ENCODE data around the gene LHFPL2.
A peak's percentile ranks its signal among the peaks of the same experiment; 100 is the strongest.

LHFPL2 gene

DNA sequence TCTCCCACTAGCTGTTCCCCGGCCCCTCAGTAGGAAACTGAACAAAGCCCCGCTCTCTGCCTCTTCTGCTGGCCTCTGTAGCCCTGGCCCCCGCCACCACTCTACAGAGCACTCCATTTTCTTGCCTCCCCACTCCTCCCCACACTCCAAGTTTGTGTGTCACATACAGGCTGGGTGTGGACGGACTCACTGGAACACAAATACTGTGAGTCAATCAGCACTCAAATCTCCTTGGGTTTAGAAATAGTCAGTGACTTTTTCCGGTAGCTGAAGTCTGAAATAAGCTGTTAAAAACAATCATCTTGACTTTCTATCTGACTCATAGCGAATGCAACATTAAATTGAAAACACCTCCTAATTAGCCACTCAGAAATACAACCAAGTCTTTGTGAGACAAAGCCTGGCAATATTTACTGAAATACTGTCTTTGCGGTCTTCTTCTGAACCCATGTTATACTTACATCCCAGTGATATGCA lies 122.5 kb downstream of the LHFPL2 start:
- DNase-seq, result no peak

DNA sequence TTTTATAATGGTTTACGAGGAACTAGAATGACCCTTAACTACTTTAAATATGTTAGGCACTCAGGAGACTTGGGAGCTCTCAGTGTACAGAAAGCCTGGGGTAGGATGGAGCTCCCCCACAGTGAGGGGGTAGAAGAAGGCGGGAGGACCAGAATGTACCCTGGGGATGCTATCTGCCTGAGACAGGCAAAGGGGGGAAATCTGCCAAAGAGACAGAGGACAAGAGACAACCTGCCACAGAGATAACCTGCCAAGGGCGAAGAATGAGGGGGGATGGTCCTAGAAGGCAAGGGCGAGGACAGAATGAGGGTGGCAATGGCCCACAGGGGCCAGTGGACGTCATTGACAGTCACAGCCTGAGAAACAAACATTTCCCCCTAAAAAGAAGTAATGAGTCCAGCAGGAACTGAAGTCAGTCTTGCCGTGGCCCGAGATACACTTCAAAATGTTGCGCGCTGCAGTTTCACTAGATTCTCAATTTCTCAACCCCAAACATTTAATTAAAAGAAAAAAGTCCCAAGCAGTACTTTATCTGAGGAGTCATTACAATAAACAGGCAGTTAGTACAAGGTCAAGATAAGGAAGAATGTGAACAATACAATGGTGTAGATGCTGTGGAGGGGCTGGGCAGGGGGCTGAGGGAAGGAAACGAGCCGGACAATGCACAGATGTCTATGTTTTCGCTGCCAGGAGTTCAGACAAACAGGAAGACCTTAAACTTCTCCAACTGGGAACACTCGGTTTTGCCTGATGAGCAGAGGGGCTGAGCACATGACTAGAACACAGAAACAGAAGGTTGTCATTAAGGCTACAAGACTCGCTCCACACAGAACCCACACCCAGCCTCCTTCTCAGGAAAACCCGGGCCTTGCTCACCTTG lies 125.0 kb downstream of the LHFPL2 start:
- no peak for DNase-seq

DNA sequence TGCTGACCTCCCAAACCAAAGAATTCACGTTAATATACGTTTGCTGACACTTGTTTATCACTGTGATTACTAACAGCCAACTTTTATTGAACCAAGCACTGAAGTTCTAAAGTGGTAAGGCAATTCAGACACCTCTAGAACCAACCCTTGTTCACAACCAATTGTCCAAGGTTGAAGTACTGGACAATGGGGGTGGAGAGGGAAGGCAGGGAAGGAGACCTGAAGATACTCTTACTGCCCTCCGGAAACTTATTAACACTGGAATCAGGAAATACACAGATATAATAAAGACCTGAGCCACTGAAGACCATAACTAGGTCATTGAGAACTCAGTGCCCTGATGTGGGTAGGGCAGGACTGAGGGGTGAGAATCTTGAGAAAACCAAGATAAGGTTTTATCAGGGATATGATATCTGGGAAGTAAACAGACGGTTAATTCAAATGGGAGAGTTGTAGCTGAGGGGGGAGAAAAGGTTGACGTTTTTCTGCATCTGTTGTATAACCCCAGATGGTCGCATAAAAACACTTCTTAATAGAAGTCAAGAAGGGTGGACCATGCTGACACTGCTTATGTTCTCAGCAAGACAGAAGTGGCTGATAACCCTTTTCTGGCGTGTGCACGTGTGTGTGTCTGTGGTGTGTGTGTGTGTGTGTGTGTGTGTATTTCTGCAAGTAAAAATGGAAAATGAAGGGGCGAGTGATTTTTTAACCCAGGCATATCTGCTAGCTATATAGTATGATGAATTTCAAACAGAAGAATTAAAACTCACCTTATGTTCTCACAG lies 125.9 kb downstream of the LHFPL2 start:
- DNase-seq, result no peak

DNA sequence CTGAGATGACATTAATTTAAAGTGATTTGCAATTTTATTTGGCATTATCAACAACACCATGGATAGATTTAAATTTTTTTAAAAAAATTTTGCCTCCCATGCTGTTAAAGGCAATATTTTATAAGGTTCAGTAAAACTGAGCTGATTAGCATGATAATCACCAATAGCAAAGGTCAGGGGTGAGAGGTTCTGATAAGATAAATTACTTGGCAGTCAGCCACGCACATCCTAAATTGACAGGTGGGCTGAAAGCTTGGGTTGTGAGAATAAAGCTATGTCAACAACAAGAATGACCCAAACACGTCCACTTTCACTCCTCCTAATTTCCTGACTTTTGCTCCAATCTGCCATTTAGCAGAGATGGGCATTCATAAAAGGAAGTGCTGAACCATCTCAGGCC lies 127.1 kb downstream of the LHFPL2 start:
- DNase-seq, result no peak

GRCh38 chr5:78519198-78519941 lies 129.2 kb downstream of the LHFPL2 start:
- no peak for DNase-seq

DNA sequence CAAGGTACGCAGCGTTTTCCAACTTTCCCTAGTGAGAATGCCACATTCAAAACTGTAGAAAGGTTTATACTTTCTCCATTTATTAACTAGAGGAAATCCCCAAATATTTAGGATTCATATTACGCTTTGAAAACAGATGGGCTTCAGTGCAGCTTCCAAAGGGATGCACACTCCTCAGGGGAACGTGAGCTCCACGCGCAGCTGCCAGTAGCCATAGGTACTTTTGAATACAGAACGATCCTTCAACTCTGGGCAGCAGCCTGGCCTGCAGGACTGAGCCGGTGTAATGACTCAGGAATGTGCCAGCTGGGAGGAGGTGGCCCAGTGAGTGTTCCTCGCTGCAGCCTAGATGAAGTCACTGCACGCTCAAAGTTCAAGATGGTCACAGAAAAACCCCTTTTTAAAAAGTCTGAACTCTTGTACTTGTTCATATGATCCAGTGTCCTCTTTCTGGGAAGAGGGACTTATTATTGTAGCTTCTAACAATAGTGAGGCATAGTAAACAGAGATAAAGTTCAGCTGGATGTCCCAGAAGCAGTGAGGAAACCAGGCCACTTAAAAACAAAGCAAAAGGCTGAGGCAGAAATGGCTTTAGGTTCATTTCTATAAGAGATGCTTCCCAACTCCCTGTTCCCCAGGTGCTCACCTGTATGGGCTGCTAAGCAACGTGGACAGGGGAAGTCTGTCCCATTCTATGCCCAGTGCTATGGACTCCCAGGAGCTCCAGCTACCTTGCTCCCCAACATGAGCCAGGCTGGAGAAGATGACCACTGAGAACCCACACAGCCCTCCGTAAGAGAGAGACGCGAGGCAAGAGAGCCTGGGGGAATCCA lies 130.0 kb downstream of the LHFPL2 start:
- no peak for DNase-seq

GRCh38 chr5:78515670-78516069 lies 132.9 kb downstream of the LHFPL2 start:
- DNase-seq, result no peak

- DNase-seq, result no peak
These were observed 133.9 kb downstream of the LHFPL2 start for GRCh38 chr5:78514427-78515330.

- DNase-seq, result no peak
These were observed 135.1 kb downstream of the LHFPL2 start for GRCh38 chr5:78513441-78513840.

GRCh38 chr5:78512435-78512834 lies 136.1 kb downstream of the LHFPL2 start:
- no peak for DNase-seq

- DNase-seq, result peak in 21 of 56 donors; percentile 6 to 55 (median 31)
These were observed 137.3 kb downstream of the LHFPL2 start for GRCh38 chr5:78511121-78511906.

- peak in 45 of 56 donors; percentile 6 to 74 (median 48) for DNase-seq
These were observed 138.4 kb downstream of the LHFPL2 start for GRCh38 chr5:78509884-78510769.

DNA sequence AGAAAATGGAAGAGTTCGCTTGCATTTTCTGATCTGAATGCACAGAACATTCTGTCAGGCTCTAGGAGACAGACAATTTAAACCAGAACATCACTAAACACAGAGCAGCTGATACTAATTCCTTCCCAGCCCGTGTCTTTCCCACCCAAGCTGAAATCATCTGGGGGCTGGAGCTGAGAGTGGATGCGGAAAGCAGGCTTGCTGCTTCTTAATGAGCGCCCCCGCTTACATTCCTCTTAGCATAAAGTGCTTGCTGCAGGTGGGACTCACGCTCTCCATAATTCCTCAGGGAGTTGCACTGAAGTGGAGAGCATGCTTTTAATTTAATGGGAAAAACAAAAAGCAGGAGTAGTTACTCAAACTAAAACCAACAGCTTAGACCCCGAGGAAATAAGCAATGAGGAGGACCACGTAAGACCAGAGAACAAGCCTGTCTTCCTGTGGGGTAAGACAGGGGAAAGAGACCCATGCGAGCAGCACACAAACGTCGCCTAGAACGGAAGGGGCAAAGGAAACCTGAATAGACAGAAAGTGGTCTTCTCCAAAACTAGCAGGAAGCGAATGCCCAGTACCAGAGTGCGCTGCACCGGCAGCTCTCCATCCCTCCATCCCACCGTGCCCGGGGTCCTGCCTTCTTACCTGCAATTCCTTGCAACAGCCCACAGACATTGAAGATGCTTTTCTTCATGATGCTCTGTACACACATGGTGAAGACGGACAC lies 139.3 kb downstream of the LHFPL2 start:
- DNase-seq, result peak in 17 of 56 donors; percentile 13 to 60 (median 34)

DNA sequence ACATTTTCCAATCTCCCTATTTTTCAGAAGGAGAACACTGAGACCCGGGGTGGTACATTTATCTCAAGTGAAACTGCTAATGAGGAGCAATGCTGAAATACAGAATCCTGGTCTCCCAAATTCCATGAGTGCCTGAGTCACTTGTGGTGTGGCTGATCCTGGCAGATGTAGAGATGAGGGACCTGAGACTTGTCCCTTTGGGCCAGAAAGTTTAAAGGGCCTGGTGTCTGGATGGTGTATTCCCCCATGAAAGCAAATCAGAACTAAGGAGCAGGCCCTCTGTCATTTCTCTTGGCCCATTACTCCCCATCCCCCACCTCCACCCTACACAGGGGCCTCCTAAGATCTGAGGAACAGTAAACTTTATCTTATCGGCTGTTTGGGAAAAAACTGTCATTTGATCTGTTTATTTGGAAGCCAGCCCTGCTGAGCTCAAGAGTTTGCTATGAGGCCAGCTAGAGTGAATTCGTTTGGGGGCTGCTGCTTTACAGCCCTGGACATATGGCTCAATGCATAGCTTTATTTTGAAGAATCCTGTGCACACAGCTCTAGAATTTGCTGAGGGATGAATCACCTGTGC lies 140.3 kb downstream of the LHFPL2 start:
- DNase-seq, result no peak

- DNase-seq, result no peak
These were observed 141.0 kb downstream of the LHFPL2 start for GRCh38 chr5:78507531-78507930.

GRCh38 chr5:78506261-78507024 lies 142.1 kb downstream of the LHFPL2 start:
- DNase-seq, result peak in 18 of 56 donors; percentile 7 to 53 (median 26)

Measured in amygdala (tissue), 56 donors.